HG03097 (cell line): ENCODE data around the gene CNNM4.
"Not testable (repeated sequence)": the region's sequence is repeated elsewhere in the genome, so short reads cannot be mapped to it uniquely, and the experiment has no call there.

Experiments used
- ATAC-seq: cut with Tn5 transposase; IDR thresholded peaks from one replicate; pipeline ENCODE4 v1.9.1; 2021; ENCODE audit not compliant: unreplicated experiment, low FRiP score

Gene CNNM4

DNA sequence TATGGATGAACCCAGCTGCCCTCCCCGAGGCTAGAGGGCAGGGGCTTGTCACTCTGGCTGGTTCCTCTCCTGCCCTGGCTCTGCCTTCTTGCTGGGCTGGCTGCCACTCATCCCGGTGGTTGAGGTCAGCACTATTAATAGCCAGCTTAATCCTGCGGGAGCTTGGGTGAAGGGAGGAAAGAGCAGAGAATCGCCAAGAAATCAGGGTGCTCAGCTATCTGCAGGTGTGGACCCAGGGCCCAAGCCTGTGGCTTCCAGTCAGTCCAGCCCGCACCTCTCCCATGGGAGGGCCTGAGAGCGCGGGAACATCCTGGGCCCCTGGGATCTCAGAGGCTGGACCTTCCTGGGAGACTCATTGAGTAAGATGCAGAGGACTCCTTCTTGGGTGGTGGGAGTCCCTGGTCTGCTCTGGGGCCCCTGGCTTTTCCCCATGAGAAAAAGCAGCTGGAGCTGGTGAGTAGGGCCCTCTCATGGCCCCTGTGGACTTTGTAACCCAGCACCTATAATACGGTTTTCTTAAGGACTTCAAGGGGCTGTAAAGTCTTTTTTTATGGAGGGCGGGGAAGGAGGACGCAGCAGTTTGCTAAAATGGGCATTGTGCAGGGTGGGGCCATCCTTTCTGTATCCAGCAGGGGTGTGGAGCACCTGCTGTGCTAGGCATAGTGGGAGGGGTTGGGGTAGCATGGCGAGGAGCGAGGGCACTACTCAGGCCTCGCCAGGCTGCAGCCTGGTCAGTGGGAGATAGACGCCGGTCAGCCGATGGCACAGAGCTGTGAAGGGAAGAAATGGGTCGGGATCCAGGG lies 27.9 kb downstream of the CNNM4 start:
- no peak for ATAC-seq

DNA sequence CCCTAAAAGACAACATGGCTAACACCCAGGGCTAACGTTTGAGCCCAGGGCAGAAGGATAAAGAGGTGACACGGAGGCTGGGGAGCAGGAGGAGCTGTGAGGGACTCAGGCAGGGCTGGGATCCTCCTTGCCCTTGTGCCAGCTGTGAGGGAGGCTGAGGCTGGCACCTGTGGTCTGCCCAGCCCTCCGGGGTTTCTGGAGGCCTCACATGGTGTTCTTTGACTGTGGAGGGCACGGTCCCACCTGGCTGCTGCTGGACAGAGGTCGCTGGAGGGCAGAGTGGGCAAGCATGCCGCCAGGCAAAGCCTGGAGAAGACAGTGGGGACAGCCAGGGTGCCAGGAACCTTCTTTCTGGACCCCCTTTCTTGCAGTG lies 28.5 kb downstream of the CNNM4 start:
- no peak for ATAC-seq

DNA sequence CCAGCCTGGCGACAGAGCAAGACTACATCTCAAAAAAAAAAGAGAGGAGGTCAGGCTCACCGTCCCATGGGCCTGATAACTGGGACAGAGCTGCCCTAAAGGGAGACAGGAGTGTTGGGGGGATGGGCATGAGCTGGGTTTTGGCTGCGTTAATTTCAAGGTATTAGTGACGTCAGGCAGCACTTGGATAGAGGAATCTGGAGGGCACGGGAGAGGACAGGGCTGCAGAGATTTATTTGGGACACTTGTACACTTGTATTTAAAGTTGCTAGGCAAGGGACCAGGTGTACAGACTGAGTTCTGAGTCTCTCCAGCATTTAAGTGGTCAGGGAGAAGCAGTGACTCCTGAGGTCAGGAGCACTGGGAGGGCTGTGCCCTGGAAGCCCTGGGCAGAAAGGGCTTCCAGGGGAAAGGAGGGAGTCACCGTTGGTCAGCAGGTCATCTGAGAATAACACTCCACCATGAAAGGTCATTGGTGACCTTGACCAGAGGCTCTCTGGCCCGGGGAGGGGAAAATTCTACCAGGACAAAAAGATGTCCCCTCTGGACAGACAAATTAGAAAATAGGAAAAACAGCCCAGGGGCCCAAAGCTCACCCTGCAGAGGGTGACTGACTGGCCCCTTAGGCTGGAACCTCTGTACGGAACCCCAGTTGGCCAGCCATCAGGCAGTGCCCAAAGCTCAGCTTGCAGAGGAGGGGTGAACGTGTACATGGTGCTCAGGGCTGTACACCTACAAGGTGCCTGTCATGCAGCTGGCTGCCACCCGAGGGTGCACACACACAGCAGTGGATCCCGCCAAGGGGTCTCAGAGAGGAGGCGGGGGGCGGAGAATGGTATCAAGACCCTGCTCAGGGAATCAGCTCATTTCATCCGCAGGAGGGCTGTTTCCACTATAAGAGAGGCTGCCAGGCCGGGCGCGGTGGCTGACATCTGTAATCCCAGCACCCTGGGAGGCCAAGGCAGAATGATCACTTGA lies 32.4 kb downstream of the CNNM4 start:
- ATAC-seq = no peak

DNA sequence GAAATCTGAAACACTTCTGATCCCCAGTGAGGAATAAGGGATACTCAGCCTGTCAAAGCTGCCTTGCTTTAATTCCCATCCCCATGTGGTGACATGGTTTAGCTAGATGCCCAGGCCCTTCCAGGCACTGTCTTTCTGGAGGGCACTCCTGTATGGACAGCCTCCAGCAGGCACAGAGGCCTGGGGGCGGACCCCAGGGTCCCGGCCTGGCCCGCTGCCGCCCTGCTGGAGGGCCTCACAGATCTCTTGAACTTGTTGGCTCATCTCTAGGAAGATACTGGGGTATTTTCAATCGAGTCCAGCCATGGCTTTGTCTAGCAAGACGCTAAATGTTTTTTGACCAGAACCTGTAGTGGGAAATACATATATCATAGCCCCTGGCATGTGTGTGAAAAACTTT lies 34.4 kb downstream of the CNNM4 start:
- no peak for ATAC-seq

DNA sequence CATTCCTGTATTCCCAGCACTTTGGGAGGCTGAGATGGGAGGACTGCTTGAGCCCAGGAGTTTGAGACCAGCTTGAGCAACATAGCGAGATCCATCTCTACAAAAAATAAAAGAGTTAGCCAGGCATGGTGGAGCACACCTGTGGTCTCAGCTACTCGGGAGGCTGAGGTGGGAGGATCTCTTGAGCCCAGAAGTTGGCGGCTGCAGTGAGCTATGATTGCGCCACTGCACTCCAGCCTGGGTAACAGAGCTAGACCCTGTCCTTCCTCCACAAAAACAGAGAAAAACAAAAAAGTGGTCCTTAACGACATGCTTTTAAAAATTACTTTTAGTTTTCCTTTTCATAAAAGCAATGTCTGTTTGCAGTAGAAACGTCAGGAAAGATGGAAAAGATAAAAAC lies 35.8 kb downstream of the CNNM4 start:
- not testable (repeated sequence) for ATAC-seq

DNA sequence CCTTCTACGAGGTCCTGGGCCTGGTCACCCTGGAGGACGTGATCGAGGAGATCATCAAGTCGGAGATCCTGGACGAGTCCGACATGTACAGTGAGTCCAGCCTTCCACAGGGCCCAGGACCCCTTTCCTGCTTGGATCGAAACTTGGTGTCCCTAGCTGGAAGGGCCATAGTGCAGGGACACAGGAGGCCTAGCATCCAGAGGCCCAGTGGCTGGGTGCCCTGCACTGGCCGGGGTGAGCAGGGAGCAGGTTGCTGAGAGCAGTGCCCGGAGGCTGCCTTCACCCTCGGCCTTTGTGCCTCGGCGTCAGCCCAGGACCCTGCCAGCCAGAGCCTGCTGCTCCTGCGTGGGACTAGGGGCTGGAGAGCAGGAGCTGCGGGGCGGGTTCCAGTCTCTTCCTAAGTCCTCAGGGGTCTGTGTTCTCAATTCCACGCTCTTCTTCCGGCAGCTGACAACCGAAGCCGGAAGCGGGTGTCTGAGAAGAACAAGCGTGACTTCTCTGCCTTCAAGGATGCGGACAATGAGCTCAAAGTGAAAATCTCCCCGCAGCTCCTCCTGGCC lies 36.4 kb downstream of the CNNM4 start:
- ATAC-seq = no peak

DNA sequence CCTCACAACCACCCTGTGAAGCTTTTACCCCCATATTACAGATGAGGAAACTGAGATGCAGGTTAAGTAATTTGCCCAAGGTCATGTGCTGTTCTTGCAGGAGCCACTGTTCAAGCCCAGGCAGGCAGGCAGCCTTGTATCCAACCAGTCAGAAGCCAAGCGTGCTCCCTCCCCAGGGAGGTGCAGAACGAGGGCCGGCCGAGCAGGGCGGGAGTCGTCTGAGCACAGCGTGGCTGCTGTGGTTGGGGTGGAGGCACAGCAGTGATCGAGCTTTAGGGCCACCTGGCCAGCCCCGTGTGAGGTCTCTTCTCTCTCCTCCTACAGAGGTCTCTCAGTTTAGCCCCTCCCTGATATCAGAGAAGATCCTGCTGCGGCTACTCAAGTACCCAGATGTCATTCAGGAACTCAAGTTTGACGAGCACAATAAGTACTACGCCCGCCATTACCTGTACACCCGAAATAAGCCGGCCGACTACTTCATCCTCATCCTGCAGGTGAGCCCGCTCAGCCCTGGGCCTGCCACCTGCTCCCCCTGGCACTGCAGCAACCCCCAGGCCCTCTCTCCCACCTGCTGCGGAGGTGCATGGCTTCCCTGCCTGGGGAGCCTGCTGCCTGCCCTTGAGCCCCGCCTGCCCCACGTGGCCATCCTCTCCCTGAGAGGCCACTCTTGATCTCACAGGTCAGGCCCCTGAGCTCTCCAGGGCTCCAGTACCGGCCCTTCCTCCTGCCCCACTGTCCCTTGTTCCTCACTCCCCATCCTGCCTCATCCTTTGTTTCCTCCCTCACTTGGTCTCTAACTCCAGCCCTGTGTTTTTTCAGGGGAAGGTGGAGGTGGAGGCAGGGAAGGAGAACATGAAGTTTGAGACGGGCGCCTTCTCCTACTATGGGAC lies 38.3 kb downstream of the CNNM4 start:
- no peak for ATAC-seq

DNA sequence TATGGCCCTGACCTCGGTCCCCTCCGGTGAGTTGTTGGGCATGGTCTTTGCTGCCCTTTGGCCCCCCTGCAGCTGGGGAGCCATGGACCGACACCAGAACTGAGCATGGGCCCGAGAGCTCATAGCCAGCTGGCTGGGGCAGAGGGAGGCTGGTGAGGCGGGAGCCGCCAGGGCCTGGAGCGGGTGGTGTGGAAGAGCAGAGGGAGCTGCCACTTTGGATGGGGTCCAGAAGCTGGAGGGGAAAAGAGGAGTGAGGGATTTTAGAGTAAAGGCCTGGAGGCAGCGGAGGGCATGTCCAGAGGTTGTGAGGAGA lies 38.9 kb downstream of the CNNM4 start:
- ATAC-seq = no peak

DNA sequence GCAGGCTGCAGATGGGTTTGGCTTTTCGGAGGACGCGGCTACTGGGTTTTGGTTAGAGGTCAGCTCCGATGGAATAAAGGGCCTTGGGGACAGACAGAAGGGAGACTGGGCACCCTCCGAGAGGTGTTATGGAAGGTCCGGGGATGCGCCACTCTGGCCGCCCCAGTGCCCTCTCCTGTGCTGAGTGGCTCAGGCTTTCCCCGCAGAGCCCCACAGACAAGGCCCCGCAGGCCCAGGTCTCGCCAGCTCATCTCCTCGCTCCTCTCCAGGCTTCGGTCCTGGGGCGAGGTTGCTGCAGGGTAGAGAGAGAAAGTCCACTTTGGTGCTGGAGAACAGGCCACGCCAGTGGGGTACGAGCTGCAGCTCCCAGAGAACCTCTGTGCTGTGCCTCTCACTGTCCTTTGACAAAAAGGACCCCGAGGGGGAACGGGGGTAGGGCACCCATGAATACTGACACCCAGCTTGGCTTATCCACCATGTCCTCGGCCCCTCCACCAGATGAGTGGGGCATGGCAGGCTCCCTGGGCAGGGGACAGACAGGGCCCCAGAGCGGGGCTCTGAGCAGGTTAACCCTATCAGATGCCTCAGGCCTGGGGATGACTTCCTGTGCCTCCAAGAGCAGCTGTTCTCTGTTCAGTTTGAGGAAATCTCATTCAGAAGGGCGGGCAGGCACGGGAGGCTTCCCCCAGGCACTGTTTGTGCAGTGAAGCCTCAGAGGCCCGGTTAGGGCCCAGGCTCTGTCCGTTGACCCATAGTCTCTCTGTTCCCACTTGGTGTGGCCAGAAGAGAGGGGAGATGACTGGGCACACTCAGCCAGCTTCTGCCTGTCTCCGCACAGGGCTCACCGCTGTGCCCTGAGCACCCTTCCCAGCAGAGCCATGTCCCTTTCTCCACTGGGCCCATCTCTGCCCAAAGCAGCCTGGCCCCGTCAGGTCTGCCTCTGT lies 39.6 kb downstream of the CNNM4 start:
- peak; percentile 7 for ATAC-seq

DNA sequence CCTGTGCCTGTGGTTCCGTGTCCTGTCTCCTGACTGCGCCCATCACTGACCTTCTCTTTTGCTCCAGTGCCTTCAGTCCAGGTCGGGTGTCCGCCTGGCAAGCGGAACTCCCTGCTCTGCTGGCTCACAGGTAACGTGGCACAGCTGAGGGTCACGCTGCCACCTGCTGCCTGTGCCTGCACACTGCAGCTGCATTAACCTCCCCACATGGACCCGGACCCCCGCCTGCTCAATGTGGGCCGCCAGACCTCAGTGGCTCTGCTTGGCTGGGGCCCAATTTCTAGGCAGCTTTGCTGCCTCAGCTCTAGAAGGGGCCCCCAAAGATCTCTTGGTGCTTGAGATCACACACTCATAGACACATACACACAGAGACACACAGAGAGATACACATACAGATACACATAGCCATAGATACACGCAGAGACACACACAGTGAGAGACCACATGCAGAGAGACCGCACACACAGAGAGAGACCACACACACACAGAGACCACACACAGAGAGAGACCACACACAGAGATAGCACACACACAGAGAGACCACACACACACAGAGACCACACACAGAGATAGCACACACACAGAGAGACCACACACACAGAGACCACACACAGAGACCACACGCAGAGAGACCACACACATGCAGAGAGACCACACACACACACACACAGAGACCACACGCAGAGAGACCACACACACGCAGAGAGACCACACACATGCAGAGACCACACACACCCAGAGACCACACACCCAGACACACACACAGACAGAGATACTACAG lies 40.5 kb downstream of the CNNM4 start:
- ATAC-seq = peak; percentile 63

DNA sequence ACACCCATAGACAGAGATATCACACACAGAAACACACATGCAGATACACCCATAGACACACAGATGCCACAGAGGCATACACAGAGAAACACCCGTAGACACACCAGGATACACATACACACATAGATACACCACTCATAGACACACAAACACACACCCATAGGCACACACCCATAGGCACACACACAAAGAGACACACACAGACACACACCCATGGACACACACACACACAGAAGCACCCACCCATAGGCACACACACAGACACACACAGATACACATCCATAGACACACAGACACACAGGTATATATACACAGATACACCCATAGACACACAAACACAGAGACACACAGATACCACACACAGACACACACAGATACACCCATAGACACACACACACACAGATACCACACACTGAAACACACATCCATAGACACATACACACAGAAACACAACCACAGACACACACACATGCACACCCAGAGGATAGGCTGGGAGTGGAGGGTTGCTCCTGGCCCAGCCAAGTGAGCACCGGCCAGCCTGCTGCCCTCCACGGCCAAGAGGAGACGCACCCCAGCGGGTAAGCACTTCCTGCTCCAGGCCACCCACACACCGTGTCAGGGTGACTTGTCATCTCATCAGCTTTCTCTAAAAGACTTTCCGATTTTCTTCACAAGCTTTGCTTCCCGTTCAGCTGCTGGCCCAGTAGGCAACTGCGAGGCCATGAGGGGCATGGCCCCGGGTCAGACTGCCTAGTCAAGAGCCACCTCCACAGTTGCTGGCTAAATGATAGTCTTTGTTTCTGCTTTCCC lies 41.3 kb downstream of the CNNM4 start:
- ATAC-seq = no peak

DNA sequence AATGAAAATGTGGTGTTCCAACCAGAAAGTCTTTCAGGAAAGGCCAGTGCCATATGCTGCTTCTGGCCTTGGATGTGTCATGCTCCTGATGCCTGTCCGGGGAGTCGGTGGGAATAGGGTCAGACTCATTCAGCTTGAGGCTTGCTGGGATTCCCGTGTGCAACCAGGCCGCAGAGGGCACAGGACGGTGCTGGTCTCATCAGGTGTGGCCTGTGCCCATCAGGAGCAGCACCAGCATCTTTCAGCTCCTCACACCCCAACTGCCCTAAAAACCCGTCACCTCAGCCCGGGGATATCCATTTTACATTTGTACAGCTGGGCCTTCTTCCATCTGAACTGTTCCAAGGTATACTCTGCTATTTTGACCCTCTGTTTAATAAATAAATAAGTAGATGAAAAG lies 42.0 kb downstream of the CNNM4 start:
- ATAC-seq = no peak

DNA sequence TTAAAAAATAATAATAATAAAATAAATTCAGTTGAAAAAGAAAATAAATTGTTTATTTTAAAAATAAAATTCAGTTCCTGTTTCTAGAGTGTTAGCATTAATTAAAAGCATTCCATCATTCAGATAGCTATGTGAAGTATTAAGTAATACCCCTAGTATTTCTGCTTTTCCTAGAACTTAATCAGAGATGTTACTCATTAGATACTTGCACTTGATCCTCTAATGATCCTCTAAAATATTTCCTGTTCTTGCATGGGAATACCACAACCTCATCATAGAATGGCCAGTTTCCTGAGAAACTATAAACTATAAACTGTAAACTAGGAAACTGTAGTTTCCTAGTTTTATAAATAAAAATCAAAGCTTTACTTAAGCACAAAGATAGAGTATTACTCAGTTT lies 44.3 kb downstream of the CNNM4 start:
- ATAC-seq = no peak

DNA sequence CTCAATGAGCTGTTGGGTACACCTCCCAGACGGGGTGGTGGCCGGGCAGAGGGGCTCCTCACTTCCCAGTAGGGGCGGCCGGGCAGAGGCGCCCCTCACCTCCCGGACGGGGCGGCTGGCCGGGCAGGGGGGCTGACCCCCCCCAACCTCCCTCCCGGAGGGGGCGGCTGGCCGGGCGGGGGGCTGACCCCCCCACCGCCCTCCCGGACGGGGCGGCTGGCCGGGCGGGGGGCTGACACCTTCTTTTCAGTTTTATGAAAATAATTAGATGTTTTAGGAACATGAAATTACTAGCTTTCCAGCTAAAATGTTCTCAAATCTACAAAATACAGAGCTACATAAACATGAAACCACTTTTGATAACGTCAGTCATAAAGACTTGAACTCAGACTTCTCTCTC lies 45.2 kb downstream of the CNNM4 start:
- ATAC-seq = not testable (repeated sequence)

DNA sequence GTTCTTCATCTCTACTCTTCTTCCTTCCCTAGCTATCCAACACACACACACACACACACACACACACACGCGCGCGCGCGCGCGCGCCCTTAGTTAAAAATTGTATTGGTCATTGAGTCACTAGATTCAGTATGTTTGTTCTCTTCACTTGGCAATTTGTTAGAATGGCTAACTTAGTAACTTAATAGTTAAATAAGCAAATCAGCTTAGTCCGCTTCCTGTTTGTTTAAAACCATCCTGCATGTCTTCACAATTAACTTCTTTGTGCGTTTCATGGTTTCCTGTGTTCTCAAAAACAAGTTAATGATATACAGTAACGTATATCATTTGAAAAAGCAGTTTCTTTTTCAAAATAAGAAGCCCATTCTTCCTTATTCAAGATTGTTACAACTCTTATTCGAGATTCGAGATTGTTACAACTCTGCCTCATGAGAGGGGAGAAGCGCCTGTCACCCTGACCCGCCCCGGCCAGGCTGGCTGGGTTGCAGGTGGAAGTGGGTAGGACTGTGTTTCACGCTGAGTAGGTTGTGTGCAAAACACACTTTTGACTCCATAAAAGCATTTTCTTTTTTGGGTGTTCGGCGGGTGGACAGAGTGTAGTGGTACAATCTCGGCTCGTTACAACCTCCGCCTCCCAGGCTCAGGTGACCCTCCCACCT lies 45.9 kb downstream of the CNNM4 start:
- peak; percentile 53 for ATAC-seq

DNA sequence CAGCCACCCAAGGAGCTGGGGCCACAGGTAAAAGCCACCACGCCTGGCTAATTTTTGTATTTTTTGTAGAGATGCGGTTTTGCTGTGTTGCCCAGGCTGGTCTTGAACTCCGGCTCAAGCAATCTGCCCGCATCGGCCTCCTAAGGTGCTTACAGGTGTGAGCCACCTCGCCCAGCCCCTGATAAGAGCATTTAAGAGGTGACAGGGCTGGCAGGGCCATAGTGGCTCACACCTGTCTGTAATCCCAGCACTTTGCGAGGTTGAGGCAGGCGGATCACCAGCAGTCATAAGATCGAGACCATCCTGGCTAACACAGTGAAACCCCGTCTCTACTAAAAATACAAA lies 46.4 kb downstream of the CNNM4 start:
- ATAC-seq = no peak

DNA sequence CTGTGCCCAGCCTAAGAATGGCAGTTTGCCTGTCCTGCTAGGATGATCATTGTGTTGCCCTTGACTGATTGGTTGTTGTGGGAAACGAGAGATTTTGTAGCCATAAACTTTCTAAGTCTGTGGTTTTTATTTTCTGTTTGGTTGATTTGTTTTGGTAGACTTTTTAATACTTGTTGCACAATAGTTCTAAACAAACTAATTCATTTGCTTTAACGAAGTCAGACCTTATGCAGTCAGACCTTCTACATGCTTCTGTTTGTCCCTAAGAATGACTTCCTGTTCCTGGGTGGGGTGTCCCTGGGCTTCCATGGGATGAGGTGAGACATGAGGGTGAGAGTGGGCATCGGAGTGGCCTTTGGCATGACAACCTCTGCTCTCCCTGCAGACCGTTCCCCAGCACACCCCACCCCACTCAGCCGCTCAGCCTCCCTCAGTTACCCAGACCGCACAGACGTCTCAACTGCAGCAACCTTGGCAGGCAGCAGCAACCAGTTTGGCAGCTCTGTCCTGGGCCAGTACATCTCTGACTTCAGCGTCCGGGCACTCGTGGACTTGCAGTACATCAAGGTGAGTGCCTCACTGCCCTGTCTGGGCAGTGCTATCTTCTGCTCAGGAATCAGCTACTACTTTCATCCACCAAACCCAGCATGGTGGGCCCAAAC lies 47.6 kb downstream of the CNNM4 start:
- ATAC-seq = no peak
